Measurements from ENCODE around the gene KMT2C.

The KMT2C gene

DNA sequence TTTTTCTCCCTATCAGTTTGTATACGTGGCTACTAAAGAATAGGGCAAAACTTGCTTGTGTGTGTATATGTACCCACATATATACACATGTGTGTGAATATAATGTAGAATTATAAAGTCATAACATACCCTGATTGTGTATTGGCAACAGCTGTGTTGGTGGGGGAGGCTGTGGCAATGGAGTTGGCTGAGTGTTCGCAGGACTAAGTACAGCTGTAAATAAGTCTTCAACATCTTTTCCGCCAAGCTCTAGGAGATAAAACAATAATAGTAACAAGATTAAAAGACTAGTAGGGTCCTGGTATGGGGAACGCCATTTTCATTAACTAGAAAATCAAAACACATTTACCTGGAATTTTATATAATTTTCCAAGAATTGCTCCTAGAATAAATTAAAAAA is 241.9 kb downstream of the KMT2C start:
- no peak for DNase-seq

DNA sequence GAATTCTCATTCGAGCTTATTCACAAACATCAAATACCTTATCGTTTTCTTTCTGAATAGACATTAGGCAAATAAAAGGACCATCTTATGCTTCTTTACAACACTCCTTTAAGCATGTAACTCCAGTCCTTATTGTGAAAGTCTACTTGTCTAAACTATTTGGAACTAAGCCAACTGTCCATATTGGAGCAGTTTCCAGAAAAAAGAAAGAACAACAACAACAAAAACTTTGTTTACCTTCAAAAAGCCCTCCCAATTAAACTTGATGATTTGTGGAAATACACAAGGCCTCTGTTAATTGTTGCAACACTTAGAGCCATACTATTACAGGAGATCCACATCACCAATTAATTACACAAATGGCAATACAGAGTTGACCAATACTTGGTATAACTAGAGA is 246.7 kb downstream of the KMT2C start:
- DNase-seq = no peak

DNA sequence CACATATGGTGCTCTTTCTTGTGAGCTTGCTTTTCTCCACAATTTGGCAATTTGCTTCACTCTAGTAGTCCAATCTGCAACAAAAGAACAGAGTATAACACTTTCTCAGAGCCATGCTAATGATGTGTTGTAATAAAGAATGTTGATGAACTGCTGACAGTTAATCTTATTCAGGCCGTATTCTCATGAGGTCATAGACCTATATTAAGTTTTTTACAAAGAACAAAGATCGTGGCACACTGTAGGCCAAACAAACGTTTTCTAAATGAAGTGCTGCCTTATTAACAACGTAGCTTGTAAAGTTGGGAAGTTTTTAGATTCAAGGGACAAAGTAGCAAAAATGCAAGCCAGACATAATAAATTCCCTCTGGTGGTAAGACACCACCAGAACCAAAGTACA is 250.2 kb downstream of the KMT2C start:
- DNase-seq = no peak

DNA sequence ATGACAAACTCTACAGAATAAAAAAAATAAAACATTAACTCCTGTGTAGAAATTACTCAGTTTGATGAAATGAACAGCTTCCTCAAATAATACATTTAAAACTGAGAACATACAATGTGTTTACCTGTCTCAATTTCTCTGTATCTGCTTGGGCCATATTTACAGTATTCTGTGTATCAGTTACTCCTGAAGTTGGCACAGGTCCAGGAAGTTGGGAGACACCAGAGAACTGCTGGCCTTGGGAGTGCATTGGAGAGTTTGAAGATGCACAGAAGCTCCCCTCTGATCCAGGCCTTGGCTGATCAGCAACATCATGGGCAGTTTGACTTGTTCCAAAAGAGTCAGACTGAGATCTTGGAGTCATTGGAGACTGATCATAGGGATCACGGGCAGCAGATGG is 255.2 kb downstream of the KMT2C start:
- DNase-seq = no peak

DNA sequence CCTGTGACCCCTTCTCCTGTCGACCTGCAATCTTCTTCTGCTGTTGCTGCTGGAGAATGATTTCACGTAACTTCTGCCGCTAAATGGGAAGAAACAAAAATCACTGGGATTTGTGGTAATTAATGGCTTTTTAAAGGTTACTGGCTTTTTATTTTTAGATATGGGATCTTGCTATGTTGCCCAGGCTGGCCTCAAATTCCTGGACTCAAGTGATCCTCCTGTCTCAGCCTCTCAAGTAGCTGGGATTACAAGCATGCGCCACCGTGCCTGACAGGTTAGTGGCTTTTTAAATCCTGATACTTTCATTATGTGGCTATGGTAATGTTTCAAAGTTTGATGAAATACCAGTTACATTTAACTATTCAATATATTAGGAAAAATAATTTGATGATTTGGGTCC is 255.8 kb downstream of the KMT2C start:
- no peak for DNase-seq

DNA sequence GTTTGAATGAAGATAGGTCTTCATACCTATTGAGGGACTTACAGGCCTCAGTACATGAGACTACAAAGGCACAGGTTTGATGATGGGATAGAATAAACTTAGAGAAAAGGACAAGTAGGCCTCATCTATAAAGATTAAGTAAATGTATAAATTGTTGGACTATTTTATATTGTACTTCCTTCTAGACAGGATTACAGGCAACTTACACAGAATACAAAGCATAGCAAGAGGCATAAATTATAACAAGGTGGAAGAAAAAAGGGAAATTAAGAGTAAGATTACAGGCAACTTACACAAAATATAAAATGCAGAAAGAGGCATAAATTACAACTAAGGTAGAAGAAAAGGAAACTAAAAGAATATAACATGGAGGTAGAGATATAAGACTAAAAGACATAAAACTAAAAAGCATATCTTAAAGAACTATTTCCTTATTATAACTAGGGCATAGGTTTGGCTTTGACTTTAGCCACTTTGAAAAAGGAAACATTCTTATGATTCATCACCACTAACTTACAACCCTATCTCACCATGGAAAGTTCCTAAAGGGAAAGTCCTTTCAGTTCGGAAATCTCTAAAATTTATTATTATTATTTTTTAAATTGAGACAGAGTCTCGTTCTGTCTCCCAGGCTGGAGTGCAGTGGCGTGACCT is 257.3 kb downstream of the KMT2C start:
- DNase-seq = no peak

DNA sequence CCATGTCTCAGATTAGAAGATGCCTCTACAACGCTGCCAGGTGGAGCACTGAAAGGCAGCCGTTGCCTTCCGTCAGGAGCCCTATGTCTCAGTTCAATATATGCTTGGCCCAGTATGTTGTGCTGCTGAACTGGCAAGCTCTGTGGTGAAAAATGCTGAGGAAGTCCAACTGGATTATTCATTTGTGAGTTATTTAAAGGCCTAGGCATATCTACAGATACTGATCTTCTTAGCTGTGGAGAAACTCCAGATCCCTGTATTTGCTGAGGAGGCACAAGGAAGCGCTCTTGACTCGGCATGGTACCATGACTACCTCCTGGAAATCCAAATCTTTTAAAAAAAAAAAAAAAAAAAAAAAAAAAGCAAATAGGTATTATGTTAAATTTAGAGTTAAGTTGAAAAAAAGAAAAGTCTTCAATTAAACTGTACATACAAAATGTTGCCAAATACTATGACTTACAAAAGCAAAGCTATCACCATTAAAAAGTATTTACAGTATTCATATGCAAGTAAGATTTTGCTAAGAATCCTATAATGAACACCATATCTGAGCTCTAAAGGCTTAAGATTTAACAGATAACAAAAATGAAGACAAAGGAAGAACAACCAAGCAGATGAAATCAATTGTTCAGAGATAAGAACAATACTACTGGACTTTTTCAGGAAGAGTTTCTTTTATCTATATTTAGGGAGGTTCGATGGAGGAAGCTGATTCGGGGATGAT is 258.0 kb downstream of the KMT2C start:
- DNase-seq = no peak

DNA sequence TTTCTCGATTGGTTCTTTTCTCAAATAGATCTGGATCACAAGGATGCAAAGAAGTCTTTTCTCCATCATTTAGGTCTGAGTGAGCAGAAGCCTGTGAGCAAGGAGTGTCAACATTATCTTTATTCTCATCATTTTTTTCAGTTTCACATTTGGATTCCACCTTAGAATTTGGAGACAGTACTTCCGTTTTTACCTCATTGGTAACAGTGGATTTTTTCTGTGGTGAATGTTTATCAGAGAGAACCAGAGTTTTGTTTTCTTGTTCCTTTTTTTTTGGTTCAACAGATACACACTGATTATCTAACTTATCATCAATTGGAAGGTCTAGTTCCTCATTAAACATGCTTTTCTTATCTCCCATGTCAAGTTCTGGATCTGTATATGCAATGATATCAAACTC is 259.0 kb downstream of the KMT2C start:
- no peak for DNase-seq

DNA sequence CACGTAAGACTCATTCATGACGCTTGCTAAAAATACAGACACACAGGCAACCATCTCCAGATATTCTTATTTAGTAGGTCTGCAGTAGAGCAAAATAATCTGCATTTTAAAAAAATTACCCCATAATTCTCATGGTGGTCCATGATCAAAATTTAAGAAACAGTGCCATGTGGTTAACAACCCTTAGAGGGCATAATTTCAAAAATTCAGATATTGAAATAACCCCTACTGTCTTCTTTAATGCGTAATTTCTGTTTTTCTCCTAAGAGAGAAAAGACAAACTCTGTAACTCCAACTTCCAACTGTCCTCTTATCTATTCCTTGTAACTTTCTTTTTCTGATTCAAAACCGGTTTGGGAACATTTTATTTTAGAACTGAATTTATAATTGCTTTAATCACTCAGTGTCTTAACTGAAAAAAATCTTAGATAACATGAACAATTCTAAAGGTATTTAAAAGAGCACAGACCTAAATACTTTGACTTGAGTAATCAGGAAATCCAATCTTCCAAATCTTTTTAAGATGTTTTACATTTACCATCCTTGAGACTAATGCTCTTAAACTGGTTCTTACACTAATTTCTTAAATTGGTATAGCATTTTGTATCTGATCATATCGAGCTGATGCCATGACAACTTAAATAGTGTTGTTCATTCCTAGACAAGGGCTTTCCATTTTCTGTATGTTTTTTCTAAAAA is 262.3 kb downstream of the KMT2C start:
- no peak for DNase-seq

DNA sequence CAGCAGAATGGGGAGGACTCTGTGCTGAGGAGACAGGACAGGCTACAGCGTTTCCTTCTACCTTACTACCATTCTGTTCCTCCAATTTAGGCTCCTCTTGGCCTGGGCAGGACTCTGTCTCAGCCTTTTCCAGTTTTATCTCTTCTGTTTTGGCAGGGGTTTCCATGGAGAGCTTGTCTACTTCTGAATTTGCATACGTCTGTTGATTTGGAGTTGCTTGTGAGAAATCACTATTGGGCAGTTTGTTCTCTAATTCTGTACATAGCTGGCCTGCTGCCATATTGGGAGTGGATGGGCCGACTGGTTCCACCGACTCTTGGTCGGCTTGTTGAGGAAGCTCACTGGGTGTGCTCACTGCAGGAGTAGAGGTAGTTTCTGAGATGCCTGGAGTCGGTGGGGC is 273.5 kb downstream of the KMT2C start:
- DNase-seq = no peak

DNA sequence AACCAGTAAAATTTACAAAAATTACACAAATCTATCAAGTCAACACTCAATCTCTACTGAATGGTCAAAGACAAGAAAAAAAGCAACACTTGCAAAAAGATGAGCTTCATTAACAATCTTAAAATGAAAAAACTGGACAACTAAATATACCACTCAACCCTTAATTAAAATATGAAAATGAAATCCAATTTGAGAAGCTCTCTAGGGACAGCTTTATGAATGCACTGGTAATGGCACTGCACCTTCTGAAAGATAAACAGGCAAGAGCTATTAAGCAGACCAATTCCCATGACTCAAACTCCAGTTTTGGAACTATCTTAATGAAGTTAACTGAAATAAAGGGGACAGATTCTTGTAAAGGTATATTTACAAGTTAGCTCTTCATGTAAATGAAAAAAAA is 274.6 kb downstream of the KMT2C start:
- DNase-seq = no peak

DNA sequence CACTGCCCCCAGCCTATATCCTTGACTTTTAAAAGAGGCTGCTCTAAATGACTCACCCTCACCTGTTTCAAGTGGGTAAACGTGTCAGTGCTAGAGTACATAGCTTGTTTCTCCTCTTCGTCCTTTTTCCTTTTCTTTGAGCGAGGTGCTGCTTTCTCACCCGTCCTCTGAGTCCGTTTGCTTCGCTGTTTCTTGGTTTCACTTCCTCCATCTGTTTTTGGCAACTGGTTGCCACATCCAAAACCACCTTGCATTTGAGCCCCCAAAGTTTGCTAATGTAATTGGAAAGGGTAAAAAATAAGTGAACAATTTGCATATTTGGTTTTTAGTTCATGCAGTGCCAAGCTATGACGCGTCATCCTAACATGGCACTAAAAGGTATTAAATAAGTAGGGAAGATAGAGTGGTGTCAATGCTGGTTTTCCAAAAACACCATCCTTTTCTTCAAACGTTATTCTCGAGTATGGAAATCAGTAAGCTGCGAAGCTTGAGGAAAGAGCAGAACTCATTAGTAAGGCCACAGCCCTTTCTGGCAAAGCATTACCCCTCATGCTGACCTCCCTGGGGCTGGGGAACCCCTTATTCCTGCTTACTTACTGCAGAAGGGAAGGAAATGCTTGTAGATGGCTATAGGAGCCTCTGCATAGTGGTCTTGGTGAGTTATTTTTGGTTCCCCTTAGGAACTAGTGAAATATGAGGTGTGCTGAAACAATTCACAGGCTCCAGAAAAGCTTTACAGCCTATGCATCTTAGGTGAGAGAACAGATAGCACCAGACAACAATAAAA is 276.8 kb downstream of the KMT2C start:
- no peak for DNase-seq

DNA sequence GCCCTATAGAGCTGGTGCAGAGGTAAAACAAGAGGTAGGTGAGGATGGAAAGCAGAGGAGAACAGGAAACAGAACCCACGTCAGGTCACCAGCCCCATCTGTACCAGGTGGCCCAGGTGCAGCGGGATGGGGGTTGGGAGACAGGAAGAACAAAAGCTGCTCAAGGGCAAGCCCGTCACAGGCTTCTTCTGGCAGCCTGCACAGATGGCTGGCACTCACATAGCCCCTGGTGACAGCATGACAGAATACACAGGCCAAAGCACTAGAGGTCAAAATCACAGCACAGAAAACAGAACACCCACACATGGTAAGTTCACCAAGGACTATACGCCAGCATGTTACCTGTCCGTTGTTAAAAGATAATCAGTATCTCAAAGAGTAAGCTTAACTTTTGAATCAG is 283.5 kb downstream of the KMT2C start:
- no peak for DNase-seq

DNA sequence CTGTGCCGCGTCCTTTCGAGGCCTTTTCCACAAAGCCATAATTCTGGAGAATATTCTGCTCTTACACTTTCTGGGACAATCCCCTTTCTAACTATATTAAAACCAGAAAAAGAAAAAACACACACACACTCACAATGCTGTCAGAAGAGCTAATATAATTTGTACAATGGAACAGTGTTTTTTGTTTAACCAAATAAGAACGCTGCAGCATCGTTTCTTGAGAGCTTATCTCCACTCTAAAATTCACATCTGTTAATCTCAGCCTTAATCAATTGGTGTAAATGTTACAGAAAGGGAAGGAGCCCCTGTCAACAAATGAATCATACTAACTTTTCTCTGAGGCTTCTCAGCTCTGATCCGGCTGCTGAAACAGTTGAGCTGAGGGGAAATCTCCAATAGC is 286.4 kb downstream of the KMT2C start:
- no peak for DNase-seq

DNA sequence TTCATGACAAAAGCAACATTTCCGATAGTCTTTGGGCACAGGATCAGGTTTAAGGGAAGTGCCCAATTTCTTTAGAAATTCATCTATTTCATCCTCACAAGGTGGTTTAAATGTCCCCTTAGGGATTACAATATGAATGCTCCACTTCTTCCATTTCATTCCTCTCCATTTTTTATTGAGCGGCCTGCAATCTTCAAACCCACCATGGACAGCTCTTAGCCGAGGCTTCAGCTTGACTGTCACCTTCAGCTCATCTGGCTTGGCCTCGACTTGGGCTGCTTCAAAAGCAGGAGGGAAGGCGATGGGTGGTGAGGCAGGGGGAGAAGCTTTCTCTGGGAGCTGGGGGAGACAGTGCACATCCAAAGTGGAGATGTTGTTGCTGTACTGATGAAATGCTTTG is 287.1 kb downstream of the KMT2C start:
- no peak for DNase-seq

DNA sequence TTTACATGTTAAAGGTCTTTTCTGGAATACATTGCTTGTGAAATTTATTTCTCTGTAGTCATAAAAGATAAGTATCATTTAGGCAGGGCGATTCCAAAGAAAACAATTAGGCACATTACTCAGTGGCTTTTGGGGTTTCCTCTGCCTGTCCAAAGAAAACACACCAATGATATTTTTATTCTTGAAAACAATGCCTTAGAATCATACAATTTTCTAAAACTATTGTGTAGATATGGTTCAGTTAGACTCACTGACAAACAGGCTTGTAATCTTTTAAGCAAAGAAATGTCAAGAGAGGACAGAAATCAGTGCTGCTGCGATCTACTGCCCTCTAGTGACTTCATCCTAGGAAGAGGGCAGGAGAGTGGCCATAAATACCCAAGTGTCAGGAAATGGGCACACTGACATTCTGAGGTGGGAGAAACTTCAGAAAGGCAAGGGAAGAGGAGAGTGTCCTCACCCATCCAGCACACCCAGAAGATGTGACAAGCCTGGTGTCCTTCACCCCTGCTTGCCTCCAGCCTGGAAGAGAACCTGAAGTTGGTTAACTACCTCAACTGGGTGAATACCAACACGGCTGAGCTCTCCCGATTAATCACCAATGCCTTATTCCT is 289.8 kb downstream of the KMT2C start:
- DNase-seq = no peak

DNA sequence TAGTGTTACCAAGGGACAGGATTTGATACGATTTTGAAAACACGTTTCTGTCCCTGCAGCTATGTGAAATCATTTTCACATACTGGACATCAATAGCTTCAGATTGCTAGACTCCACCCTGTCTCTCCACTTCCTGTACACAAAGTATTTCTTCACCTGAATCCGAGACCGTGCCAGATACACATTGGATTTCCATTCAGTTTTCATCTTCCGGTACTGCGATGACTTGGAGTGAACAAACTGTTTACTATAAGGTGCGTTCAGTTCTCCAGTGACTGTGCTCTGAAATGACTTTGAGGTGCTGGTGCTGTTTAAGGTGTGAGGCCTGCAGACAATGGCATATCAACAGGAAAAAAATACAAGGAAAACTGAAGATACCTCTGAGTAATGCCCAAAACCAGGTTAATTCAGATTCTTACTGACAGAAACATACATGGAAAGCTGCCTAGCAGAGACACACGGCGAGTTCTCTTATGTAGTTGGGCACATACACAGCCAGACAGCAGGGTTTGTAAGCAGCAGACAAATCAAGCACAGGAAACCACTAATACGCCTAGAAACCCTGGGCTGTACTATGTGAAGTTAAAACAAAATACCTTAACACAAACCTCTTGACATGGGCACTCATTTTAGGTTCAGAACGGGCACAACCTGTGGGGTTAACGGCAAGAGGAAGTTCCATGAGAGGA is 291.1 kb downstream of the KMT2C start:
- no peak for DNase-seq

DNA sequence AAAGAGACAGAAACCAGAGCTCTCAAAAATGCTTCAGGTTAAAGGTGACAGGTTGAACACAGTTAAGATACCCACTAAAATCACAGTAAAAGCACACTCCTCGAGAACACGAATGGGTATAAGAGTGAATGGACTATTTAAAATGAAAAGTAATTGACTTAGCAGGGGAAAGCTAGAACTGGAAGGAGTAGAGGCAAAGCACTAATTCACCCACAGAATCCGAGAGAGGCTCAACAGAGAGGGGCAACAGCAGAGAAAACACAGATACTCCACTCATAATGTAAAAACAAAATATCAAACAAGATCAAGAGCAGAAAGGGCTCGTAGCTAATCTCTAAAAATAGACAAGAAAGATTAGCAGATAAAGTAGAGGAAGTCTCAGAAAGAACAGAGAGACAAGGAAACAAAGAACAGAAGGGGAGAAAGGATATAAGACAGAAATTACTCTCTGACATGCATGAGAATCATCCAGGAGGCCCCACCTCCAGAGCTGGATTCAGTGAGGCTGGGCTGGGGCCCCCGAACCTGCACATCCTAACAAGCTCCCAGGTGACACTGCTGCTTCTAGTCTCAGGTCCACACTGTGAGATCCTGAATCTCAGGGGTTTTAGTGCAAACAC is 292.7 kb downstream of the KMT2C start:
- DNase-seq = no peak

DNA sequence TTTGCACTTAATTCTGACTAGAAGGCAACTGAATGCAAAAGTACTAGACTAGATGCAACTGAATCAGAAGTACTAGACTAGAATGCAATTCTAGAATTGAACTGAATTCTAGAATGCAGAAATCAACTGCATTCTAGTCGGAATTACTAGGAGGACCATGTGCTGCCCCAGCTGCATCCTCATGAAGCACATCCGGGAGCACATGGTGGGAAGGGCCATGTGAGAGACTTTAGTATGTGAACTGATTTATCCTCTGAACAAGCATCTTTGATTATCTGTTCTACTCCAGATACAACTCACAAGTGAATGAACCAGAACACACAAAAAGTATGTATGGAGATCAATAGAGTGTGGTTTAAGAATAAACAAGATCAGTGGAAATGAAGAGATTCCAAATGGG is 295.2 kb downstream of the KMT2C start:
- DNase-seq = no peak

DNA sequence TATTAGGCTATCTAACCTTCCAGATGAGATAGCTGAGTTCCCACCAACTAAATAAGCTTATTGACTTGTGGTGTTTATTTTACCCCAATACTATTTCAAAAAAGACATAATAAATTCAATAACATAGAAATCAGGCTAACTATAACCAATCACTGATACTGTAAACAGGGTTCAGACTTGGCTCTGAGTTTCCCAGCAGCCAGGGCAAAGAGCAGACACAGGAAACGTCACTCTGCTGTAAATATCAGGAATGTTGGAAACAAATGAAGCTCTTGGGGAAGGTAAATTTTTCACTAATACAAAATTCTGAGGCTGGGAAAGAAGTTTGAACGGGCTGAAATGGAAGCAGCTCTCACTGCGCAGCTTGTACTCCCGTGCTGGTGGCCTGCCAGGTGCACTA is 295.7 kb downstream of the KMT2C start:
- no peak for DNase-seq

DNA sequence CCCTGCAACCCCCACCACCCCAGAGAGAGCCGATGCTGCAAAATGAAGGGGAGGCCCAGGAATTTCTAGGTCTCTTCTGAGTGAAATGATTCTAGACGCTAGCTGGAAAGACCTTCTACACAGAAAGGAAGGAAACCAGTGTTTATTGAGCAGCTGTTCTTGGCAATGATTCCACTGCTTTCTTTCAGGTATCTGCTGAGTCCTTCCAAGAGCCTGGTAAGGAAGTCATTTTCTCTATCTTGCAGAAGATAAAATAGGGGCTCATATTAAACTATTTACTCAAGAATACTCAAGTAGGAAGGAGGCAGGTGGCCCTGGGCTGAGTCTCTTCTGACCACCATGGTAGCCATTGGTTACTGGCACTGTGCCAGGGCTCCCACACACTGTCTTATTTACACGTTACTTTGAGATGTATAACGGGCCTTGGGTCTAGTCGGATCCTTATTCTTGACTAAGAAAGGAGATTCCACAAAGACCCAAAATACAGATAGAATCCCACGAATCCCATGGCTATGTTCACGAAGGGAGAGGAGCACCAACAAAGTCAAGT is 298.3 kb downstream of the KMT2C start:
- DNase-seq = no peak

DNA sequence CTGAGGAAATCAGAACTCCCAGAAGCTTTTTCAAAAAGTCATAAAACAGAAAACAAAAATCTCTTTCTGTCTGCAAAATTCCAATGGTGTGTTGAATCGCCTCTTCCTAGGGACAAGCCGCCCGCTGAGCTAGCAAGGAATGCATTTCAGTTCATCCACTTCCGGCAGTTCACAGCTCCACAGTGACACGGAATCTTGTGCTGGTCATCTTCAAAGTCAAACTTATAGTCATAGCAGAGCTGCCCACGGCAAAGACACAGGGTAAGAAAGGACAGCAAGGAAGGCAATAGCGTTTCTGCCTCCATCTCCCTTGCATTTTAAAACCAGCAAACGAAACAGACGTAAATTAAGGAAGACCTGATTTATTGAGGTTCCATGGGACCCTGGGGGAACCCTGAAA is 299.1 kb downstream of the KMT2C start:
- no peak for DNase-seq
